CD4-positive, alpha-beta T cell treated with Interleukin-6 at 100 ng/mL for 8 hours (primary cell): ENCODE results near the gene SGMS1.

ENCODE experiments used
- DNase-seq: peaks from one replicate; pipeline ENCODE4 v3.0.0-alpha.2; 2020; ENCODE audit warnings: mixed read lengths, low spot score

Gene SGMS1

DNA sequence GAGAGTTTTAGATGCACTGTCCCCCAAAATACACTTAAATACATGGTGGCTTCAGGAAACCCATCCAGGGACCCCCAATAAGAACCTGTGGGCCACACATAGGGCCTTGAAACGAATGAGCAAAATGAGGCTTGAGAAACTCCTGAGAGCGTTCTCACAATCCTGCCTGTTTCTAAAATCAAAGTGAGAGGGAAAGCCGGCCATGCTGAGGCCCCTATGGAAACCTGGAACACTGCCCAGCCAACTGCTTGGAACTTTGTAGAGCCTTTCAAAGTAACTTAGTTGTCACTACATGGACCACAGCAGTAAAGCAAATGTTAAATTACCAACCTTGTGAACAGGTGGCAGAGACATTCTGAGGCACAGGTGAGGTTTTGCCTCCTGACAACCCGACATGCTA, 13.4 kb downstream of the SGMS1 start:
- no peak for DNase-seq

DNA sequence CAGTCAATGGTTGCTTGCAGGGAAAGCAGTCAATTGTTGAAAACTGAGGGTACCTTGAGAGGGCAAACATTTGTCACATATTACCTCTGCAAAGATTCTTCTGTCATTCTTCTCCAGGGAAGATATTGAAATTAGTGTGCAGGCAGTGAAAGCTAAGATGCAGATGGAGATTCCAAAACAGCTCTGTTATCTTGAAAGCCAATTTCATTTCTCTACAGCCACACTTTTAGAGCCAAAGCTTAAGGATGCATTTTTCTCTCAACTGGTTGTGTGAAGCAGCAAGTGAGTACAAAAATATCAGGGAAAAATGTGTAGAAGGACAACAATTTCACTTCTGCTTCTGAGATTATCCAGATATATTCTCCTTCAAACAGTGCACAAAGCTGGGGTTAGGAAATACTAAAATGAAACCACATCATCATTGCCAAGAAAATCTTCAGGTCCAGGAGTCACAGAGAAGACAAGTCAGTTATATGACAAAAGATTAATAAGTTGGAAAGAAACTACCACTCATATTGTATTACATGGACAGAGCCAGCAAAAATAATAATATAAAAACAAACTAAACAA, 16.3 kb downstream of the SGMS1 start:
- DNase-seq: no peak

DNA sequence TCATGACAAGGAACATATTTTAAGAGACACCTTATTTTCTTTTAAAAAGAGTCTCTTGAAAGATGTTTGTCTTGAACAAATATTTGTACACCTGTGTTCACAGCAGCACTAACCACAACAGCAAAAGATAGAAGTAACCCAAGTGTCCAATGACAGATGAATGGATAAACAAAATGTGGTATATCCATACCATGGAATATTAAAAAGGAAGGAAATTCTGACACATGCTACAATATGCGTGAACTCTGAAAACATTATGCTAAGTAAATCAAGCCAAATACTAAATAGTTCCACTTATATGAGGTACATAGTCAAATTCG, 17.8 kb downstream of the SGMS1 start:
- DNase-seq: no peak

DNA sequence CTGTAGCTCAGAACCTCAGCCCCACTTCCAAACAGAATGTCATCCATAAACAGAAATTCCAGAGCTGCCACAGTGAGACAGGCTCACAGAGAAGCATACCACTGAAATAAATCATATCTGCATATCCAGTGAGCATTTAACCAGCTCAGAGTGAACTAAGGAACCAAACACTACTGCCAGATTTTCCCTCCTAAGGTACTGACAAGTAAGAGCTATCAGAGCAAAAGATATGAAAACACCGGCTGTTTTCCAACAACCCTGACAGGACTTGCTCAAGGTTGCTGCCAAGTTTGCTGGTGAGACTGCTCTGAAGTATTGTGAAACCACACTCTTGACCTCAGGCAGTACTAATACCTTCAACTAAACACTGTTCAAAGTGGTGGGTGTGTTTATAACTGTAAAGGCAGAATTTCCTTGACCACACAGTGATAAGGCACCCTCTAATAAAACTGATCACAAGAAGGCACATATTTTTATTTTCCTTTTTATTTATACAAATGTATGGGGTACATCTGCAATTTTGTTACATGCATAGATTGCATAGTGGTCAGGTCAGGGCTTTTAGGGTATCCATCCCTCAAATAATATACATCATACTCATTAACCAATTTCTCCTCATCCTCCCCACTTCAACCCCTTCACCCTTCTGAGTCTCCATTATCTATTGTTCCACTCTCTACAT, 18.3 kb downstream of the SGMS1 start:
- no peak for DNase-seq

DNA sequence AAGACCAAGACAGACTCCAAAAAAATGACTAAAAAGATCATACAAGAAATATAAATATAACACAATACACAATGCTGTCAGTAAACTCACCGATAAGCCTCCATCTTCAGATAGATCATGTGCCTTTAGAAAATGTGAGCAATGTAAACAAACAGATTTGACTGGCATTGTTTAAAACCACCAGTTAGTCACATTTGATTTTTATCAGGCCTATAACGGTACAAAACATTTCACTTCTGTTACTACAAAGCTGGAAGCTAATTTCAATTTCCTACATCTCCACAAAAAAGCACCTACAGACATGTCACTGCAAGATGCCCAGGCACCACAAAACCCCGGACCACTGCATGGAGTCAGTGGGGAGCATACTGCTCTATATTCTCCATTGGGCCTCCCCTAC, 18.9 kb downstream of the SGMS1 start:
- no peak for DNase-seq

DNA sequence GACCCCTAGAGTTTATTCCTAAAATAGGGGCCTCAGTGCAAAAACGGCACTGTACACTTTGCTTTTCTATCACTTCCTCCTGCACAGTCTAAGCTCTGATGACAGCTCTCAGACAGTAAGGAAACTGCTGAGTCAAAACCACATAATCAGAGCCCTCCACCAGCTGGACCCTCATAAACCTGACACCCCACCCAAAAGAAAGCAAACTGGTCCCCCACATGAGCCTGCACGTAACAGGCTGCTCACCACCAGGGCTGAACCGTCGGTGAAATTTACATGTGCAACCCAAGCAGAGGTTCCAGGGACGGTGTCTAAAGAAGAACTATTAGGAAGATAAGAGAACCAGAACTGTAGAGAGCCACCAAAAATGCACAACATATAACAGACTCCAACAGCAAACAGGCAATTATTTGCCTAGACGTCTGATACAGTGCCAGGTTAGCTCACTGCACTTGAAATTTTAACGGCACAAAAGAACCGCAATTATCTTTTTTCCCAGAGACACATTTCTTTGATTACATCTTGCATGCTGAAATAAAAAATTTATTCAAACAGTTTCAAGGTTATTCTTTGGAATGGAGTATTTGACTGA, 19.6 kb downstream of the SGMS1 start:
- no peak for DNase-seq

DNA sequence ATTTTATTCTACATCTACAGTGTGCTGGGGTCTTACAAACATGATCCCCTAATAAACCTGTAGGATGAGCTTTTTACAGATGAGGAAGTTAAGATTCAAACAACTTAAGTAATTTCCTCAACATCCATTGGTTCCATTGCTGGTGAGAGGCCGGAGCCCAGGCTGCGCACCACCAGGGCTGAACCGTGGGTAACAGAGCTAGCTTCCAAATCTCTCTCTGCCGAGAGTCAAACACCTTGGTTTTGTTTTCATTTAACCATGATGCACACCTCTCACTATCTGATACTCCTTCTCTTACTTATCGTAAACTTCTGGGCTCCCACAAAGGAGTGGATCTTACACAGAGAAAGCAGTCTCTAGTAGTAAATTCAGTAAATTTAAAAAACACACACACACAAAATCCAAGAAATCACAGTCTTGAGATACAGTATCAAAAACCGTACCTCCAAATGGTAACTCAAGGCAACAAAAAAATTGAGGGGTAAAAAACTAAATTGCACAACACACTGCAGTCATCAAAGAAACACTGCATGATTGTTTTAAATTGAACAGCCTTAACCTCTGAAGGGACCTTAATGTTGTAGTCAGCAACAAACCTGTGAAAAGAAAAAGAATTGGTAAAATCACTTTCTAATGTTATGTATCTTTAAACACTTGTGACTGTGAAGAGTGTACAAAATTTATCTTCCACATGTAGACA, 20.5 kb downstream of the SGMS1 start:
- no peak for DNase-seq

DNA sequence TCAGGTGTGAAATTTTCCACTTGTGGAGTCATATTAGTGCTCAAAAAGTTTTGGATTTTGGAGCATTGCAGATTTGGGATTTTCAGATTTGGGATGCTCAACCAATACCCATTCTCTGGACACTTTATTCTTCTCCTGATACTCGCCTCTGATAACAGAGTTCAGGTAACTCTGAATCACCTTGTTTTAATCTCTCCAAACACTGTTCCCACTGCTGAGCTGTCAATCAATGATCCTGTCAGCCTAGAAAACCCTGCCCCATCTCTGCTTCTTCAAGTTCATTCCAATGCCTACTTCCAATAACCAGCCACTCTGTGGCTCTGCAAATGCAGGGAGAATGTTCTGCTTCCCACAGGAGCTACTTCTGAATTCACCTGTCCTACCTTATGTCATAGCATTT, 21.8 kb downstream of the SGMS1 start:
- no peak for DNase-seq

DNA sequence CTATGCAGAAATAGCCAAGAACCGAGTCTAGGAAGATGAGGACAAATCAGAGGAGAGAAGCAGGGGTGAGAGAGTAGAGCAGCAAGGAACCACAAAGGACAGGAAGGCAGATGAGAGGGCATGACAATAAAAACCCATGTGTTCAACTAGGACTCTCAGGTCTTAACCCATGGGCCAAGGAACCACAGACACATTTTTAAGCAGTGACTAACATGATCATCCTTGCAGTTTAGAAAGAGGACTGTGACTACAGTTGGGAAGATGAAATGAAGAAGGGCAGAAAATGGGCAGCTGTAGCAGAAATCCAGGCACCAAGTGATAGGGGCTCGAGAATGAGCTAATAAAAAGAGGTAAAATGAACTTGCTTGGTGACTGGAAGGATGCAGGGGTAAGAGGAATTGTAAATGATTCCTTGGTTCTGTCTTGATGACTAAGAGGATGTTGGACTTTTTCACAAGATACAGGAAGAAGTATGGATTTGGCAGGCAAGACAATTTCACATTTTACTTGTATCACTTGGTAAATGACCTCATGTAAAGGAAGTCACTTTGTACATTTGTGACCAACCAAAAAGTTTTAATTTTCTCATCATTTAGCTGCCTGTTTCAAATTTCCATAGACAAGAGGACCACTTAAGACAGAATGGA, 22.8 kb downstream of the SGMS1 start:
- DNase-seq: no peak

DNA sequence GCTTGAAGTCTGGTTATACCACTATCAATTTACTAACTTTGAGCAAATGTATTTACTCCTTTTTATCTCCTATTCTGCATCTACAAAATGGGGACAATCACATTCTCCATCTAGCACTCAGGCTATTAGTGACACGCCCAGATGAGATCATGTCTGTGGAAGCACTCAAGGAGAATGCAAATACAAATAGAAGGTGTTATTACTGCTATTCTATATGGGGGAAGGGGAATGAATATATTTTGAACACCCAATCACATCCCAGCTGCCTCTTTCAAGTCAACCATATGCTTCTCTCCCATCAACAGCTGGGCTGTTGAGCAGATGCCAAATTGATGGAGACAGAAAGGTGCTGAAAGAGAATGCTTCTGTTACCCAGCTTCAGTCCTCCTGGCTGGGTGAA, 23.5 kb downstream of the SGMS1 start:
- no peak for DNase-seq

DNA sequence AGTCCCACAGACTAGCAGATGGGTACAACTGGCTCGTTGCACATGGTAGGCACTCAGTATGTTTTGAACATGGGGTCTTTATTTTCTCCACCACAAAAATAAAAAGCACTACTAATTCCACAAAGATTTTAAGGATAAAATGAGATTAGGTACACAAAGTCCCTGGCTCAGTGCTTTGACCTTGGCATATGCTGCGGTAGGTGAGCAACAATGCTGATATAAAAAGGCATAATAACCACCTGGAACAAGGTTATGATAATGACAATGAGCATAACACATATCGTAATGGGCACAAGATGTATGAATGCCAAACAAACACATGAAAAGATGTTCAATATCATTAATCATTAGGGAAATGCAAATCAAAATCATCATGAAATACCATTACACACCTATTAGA, 26.9 kb downstream of the SGMS1 start:
- DNase-seq: no peak

DNA sequence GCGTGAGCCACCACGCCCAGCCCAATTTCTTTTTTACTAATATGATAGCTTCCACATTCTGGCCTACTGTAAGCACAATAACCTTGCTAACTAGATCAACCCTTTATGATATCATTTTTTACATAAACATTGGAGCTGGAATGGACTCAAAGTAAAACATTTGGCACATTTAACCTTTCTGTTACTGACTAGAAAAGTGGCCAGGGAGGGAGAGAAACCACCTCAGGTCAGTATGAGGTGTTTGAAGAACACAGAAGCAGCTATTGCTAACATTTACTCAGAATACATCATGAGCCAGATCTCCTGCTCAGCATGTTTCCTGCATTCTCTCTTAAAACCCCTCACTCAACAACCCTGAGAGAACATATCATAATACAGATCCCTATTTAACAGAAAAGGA, 27.3 kb downstream of the SGMS1 start:
- DNase-seq: no peak

DNA sequence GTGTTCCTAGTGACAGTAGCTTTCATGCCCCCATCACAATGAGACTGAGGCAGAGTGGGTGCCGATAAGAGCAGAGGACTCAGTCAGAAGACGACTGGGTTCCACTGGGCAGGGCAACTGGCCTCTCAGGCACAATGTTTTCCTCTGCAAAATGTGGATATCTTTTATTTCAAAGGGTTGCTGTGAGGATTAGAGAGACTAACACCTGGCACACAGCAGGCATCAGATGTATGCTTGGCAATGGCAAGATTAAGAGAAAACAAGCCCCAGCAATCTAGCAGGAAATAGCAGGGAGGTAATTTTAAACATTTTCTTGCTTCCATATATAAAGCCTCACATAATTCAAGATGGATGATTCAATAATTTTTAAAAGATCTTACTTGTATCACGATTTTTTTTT, 28.0 kb downstream of the SGMS1 start:
- no peak for DNase-seq

DNA sequence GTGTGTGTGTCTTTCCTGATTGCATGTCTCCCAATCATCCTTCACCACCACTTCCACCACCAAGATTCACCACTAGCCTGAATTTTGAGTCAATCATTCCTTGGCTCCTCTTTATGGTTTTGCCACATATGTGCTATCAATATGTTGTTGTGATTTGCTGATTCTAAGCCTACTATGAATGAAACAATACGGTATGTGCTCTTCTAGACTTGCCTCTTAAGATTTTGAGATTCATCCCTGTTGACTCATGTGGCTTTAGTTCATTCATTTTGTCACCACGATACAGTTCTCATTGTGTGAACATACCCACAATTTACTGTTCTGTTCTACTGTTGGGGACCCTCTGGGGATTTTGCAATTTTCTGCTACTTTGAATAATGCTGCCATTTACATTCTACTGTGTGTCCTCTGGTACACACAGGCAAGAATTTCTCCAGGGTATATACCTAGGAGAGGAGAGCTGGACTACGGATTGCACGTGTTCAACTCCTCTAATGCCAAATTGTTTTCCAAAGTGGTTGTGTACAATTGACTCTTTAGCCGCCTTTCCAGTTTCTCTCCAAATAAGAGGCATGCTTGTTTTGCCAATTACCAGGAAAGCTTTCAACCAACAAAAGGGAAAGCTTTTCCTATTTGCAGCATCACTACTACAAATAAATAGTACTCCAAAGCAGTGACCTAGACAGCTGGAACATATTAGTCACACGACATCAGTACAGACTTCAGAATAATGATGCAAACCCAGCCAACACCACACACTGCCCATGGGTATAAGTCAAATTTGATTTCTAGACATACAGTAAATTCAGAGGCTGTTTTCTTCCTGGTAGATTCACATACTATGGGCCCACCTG, 30.0 kb downstream of the SGMS1 start:
- no peak for DNase-seq

DNA sequence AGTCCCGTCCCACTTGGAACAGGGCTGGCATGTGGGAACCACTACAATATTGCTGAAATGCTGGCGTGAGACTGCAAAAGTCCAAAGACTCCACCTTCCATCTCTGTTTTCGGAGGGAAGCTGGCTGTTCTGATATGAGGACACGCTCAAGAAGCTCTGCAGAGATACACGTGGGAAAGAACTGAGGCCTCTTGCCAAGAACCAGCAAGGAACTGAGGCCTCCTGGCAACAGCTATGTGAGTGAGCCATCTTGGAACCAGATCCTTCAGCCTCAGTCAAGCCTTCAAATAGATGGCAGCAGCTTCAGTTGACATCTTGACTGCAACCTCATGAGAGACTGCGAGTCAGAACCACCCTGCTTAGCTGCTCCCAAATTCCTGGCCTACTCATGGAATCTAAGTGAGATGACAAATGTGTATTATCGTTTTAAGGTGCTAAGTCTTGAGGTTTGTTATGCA, 30.8 kb downstream of the SGMS1 start:
- DNase-seq: no peak

DNA sequence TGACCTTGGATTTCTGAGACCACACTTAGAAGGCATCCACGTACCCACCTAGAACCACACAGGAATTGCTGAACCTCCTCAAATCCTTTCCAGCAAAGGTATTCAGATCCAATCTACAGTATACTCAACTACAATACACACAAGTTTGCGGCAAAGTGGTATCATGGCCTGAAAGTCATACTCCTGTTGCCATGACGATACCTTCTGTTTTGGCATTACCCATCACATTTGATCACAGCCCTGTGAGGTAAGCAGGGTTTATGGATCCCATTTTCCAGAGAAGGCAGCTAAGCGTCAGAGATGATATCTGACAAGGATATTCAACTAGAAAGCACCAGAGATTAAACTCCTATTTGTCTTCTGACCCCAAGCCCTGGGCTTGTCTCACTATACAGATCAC, 32.8 kb downstream of the SGMS1 start:
- no peak for DNase-seq

DNA sequence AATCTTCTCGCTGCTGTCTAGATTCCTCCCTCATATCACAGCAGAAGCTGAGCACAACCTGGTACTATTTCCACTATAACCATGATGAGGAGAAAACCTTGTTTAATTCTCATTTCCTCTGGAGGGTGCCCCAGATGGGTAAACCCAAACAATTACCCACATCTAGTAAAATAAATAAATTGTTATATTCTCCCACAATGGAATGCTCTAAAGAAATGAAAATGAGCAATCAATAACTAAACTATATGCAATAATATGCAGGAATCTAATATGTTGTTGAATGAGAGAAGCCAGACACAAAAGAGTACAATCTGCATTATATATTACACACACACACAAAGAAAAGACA, 37.0 kb downstream of the SGMS1 start:
- DNase-seq: no peak

DNA sequence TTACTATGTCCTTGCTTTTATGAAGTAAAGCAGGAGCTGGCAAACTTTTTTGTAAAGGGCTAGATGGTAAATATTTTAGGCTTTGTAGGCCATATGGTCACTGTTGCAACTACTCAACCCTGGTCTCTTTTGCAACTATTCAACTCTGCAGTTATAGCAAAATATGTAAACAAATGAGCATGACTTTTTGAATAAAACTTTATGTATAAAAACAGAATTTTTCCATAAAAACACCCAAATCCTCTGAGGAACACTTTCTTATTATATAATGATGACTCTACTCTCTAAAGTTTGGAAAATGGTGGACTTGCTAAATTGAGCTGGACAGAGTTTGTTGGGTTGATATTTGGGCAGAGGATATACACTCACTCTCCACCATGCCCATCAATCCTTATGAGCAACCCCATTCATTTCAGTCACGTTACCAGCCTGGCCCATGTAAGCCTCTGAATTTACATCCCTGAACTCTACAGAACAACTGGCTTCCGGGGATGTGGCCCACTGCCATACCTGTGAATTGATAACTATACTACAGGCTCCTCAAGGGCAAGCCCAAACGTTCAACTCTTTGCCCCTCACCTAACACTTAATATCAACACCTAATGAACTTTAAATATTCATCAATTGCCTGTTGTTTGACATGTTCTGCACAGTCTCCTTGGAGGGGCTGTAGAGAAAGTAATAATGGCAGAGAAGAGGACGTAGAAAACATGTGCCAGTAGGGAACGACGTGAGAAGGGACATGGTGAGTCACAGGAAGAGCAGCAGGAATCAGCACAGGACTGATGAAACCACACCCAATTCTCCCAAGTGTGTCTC, 37.6 kb downstream of the SGMS1 start:
- no peak for DNase-seq

DNA sequence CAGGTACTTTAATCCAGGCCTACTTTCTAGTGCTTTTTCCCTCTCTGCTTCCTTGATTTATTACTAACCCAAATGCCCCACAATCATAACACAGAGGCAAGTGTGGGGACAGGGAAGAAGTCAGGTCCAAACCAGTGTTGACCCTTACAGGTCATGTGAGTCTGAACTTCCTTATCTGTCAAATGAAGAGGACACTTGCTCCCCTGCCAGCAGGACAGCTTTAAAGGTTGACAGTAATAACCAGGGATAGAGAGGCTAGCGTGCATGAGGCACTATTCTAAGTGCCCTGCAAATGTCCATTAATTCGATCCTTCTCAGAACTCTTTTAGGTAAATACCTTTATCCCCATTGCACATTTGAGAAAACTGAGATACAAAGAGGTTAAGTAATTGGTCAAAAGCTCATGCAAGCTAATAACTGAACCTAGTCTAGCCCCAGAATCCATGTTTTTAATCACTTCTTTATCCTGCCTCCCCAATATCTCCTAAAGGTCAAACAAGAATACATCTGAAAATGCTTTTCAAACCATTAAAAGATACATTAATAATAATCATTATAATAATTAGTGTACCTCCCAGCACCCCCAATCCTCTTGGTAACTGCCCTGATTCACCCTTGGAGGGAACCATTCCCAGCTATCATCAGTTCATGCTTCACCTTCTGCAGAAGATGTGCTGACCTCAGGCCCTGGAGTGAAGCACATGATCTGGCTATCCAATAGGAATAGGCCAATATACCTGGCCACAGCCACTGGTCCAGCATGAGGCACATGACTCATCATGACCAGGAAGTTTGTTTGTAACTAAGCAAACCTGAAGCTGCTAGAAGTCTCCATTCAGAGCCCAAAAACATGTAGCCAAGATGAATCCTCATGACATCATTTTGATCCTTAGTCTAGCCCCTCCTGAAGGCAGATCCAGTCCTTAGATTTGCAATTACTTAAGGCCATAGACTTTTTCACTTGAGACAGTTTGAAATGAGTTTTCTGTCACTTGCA, 40.7 kb downstream of the SGMS1 start:
- no peak for DNase-seq

DNA sequence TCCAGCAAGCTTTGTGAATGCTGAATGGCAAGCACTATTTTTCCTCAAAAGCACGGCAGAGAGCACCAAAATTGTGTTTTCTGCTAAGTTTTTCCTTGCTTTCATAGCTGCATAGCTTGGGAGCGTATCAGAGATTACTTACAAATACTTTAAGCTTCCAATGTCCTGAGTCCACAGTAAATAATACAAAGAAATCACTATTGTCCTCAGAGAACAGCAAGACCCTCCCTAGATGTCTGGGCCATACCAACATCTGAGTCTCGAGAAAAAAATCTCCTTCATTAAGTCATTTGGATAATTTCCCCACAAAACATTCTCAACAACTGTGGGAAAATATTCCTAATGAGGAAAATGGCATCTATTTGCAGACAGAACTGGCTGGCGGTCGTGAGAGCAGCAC, 41.7 kb downstream of the SGMS1 start:
- DNase-seq: no peak
